Bronchial epithelial cell (primary cell): Measurements from ENCODE around the gene POMGNT2. TPM values are rescaled to one million over a fixed set of nuclear protein-coding genes. Genes with fewer than 3 reads are reported as not detected.

Experiments used
- DNase-seq: peaks from one replicate; pipeline ENCODE4 v3.0.0-alpha.2; 2010; ENCODE audit warnings: low read depth
- FAIRE-seq: peaks from 2 replicates; lab custom pipeline; 2011; peaks lifted over from hg19 to GRCh38; lab: Jason Lieb, UNC
- H3K27me3 ChIP-seq: 2 replicates; pipeline ENCODE4 v1.5.1; 2011; ENCODE audit warnings: low read length; ENCODE audit not compliant: control insufficient read depth, insufficient read depth
- H3K36me3 ChIP-seq: 2 replicates; pipeline ENCODE4 v1.5.1; 2011; ENCODE audit warnings: low read length; ENCODE audit not compliant: control insufficient read depth, insufficient read depth
- H3K4me3 ChIP-seq: 2 replicates; pipeline ENCODE4 v1.5.1; 2011; ENCODE audit warnings: mild to moderate bottlenecking, low read depth, low read length, control low read depth
- total RNA-seq: library from RNA; depleted of rRNA; stranded (reverse); fragments of >200 nt; gene quantifications from 2 replicates; pipeline ENCODE4 v1.2.1, GENCODE V29; 2014
- TF ChIP-seq, protein P1 (sequence below): IDR thresholded peaks from 2 replicates; pipeline ENCODE4 v1.5.1; 2011; ENCODE audit warnings: mild to moderate bottlenecking, moderate library complexity, low read length, control low read depth, inconsistent platforms; ENCODE audit not compliant: insufficient read depth, severe bottlenecking

Gene POMGNT2
- total RNA-seq, 1 donor from 2014 or later, result 8.2 TPM

DNA sequence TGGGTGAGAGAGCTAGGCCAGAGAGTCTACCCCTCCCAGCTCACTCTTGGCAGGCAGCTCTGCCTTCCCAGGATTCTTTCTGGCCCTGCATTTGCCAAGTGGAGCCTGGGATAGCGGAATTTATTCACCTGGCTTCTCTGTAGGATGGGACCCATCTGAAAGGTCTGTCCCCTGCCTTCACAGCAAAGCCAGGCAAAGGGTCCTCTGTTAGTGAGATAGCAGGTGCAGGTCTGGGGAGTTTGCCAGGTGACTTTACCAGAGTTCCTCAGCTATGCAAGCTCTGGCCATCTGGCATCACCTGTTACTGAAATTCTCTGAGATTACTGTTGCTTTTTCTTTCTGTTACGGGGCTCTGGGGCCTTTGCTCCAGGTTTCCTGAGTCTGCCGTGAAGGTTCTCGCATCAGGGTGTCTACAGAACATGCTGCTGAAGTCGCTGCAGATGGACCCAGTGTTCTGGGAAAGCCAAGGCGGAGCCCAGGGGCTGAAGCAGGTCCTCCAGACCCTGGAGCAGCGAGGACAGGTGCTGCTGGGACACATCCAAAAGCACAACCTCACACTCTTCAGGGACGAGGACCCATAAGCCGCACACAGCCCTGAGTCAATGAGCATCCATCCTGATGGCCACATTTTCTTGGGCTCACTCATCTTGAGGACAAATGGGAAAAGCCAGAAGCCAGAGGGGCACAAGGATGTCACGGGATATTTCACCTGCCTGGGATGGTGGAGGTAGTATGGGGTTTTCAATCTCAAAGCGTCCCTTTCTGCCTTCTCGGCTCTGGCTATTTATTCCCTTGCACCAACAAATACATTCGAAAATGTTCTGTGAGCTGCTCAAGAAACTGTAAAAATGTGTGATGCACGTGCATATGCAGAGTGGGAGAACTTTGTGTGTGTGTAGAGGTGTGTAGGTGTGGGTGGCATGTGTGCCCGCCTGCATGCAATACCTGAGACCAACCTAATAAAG is 49.8 kb downstream of the POMGNT2 start:
- FAIRE-seq (no peak), DNase-seq (no peak)
- TF ChIP-seq, protein P1, sequence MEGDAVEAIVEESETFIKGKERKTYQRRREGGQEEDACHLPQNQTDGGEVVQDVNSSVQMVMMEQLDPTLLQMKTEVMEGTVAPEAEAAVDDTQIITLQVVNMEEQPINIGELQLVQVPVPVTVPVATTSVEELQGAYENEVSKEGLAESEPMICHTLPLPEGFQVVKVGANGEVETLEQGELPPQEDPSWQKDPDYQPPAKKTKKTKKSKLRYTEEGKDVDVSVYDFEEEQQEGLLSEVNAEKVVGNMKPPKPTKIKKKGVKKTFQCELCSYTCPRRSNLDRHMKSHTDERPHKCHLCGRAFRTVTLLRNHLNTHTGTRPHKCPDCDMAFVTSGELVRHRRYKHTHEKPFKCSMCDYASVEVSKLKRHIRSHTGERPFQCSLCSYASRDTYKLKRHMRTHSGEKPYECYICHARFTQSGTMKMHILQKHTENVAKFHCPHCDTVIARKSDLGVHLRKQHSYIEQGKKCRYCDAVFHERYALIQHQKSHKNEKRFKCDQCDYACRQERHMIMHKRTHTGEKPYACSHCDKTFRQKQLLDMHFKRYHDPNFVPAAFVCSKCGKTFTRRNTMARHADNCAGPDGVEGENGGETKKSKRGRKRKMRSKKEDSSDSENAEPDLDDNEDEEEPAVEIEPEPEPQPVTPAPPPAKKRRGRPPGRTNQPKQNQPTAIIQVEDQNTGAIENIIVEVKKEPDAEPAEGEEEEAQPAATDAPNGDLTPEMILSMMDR, result no peak
- Histone ChIP-seq H3K4me3 (no peak overlapping the region), H3K27me3 (peaks cover 3% of the 10 kb centered on the region), H3K36me3 (no peaks in the 10 kb centered on the region)

GRCh38 chr3:43055393-43055792 is 50.5 kb downstream of the POMGNT2 start:
- Histone ChIP-seq H3K4me3 (no peak overlapping the region), H3K27me3 (peaks cover 3% of the 10 kb centered on the region), H3K36me3 (no peaks in the 10 kb centered on the region)
- FAIRE-seq (no peak), DNase-seq (no peak)
- TF ChIP-seq, protein P1, result no peak

GRCh38 chr3:43054754-43055153 is 51.1 kb downstream of the POMGNT2 start:
- TF ChIP-seq, protein P1, result no peak
- no peaks in the 10 kb centered on the region for H3K36me3 ChIP-seq
- H3K27me3 ChIP-seq, result peaks cover 3% of the 10 kb centered on the region
- no peak overlapping the region for H3K4me3 ChIP-seq
- no peak for FAIRE-seq
- no peak for DNase-seq

GRCh38 chr3:43053291-43053690 is 52.6 kb downstream of the POMGNT2 start:
- DNase-seq (no peak), FAIRE-seq (no peak)
- Histone ChIP-seq H3K4me3 (no peak overlapping the region), H3K36me3 (no peaks in the 10 kb centered on the region), H3K27me3 (peaks cover 3% of the 10 kb centered on the region)
- TF ChIP-seq, protein P1, result no peak

DNA sequence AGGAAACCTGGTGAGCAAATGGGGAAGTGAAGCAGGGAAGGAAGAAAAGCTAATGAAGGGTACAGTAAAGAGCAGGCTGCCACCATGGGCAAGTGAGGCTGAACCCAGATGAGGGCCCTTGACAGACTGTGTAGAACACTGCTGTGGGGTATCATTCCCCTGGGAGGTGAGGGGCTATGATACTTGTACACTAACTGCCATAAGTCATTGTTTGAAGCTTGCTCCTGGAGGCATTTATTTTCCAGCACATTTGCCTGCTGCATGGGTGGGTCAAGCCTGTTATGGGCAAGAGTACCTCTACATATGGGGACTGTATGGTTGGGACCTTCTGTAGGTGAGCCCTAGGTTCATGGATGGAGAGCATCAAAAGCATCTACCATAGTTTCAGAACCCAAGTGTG is 57.4 kb downstream of the POMGNT2 start:
- TF ChIP-seq, protein P1, result no peak
- Histone ChIP-seq H3K36me3 (no peaks in the 10 kb centered on the region), H3K4me3 (no peak overlapping the region), H3K27me3 (peaks cover 3% of the 10 kb centered on the region)
- FAIRE-seq (no peak), DNase-seq (no peak)
